ENCODE results near the gene ERP27. TPM values are rescaled to one million over a fixed set of nuclear protein-coding genes. Genes with fewer than 3 reads are reported as not detected.

The ERP27 gene
- total and polyA plus RNA-seq, 2 donors from 2014 or later: 11.0 to 35.3 TPM

- Histone ChIP-seq H3K9me3 (ENCODE audit: control insufficient read depth in 2 of 3, insufficient read depth in 1 of 3, low read length in 3 of 3) (no peaks in the 10 kb centered on the region), H3K4me3 (ENCODE audit: low read length in 3 of 3) (no peak overlapping the region), H3K27ac (ENCODE audit: low read depth in 2 of 2, low read length in 2 of 2) (no peak overlapping the region), H3K36me3 (ENCODE audit: control insufficient read depth in 2 of 3, insufficient read depth in 3 of 3, low read length in 3 of 3) (peaks cover 0 to 3% (median 0%) of the 10 kb centered on the region in 3 donors), H3K4me1 (ENCODE audit: control insufficient read depth in 2 of 3, insufficient read depth in 2 of 3, low read depth in 1 of 3, low read length in 3 of 3) (peaks cover 0 to under 1% (median 0%) of the 10 kb centered on the region in 3 donors), H3K9ac (ENCODE audit: low read length in 3 of 3) (no peak overlapping the region), H3K27me3 (ENCODE audit: control insufficient read depth, insufficient read depth, low read length) (no peaks in the 10 kb centered on the region)
- no peak for TF ChIP-seq CTCF (IDR thresholded peaks at IDR 0.05; ENCODE audit: borderline replicate concordance, extremely low read depth, insufficient read depth)
- DNase-seq: no peak
- intact Hi-C loops (cut with DNase I): no loop called here
- no peak for FAIRE-seq
These were observed 4.0 kb upstream of the ERP27 start for GRCh38 chr12:14942196-14942931.

GRCh38 chr12:14941369-14941768 is 3.0 kb upstream of the ERP27 start:
- peaks cover 0 to 3% (median 0%) of the 10 kb centered on the region in 3 donors for H3K36me3 ChIP-seq (ENCODE audit: control insufficient read depth in 2 of 3, insufficient read depth in 3 of 3, low read length in 3 of 3)
- DNase-seq (no peak), FAIRE-seq (no peak)
- no peak overlapping the region for H3K27ac ChIP-seq (ENCODE audit: low read depth in 2 of 2, low read length in 2 of 2)
- intact Hi-C loops (cut with DNase I): no loop called here
- H3K9me3 ChIP-seq (ENCODE audit: control insufficient read depth in 2 of 3, insufficient read depth in 1 of 3, low read length in 3 of 3): no peaks in the 10 kb centered on the region
- no peaks in the 10 kb centered on the region for H3K4me1 ChIP-seq (ENCODE audit: control insufficient read depth in 2 of 3, insufficient read depth in 2 of 3, low read depth in 1 of 3, low read length in 3 of 3)
- H3K9ac ChIP-seq (ENCODE audit: low read length in 3 of 3): no peak overlapping the region
- no peak overlapping the region for H3K4me3 ChIP-seq (ENCODE audit: low read length in 3 of 3)
- TF ChIP-seq CTCF (IDR thresholded peaks at IDR 0.05; ENCODE audit: borderline replicate concordance, extremely low read depth, insufficient read depth): no peak
- no peaks in the 10 kb centered on the region for H3K27me3 ChIP-seq (ENCODE audit: control insufficient read depth, insufficient read depth, low read length)

GRCh38 chr12:14937689-14938088 is 648 bp downstream of the ERP27 start:
- Histone ChIP-seq H3K9ac (ENCODE audit: low read length in 3 of 3) (no peak overlapping the region), H3K27ac (ENCODE audit: low read depth in 2 of 2, low read length in 2 of 2) (no peak overlapping the region), H3K36me3 (ENCODE audit: control insufficient read depth in 2 of 3, insufficient read depth in 3 of 3, low read length in 3 of 3) (peaks cover 0 to 3% (median 0%) of the 10 kb centered on the region in 3 donors), H3K27me3 (ENCODE audit: control insufficient read depth, insufficient read depth, low read length) (no peaks in the 10 kb centered on the region), H3K9me3 (ENCODE audit: control insufficient read depth in 2 of 3, insufficient read depth in 1 of 3, low read length in 3 of 3) (no peaks in the 10 kb centered on the region), H3K4me1 (ENCODE audit: control insufficient read depth in 2 of 3, insufficient read depth in 2 of 3, low read depth in 1 of 3, low read length in 3 of 3) (peaks cover 7 to 12% (median 9%) of the 10 kb centered on the region in 3 donors), H3K4me3 (ENCODE audit: low read length in 3 of 3) (no peak overlapping the region)
- intact Hi-C loops (cut with DNase I): no loop called here
- TF ChIP-seq CTCF (IDR thresholded peaks at IDR 0.05; ENCODE audit: borderline replicate concordance, extremely low read depth, insufficient read depth): no peak
- DNase-seq (no peak), FAIRE-seq (no peak)
